SK-N-SH treated with all-trans-retinoic acid at 6 μM for 48 hours (cell line): ENCODE results near the gene BIN1.

Experiments used
- PATZ1 ChIP-seq: fragments of 250-450 bp; sonication (Bioruptor Pico); IDR thresholded peaks from 2 replicates; pipeline ENCODE4 v1.8.0; 2020; ENCODE audit warnings: mild to moderate bottlenecking, moderate library complexity, borderline replicate concordance
- POU6F1 ChIP-seq: fragments of 250-450 bp; sonication (Bioruptor Pico); IDR thresholded peaks from 2 replicates; pipeline ENCODE4 v1.8.0; 2021; ENCODE audit warnings: low read depth, mild to moderate bottlenecking, moderate library complexity, borderline replicate concordance
- ZC3H10 ChIP-seq: fragments of 250-450 bp; sonication (Bioruptor Pico); IDR thresholded peaks from 2 replicates; pipeline ENCODE4 v1.5.1; 2021; ENCODE audit warnings: mild to moderate bottlenecking, moderate library complexity
- ZFP3 ChIP-seq: fragments of 250-450 bp; sonication (Bioruptor Pico); IDR thresholded peaks from 2 replicates; pipeline ENCODE4 v1.5.0; 2020; ENCODE audit warnings: mild to moderate bottlenecking, moderate library complexity
- ZNF8 ChIP-seq: fragments of 450-650 bp; formaldehyde crosslinking; IDR thresholded peaks from 2 replicates; pipeline ENCODE4 v1.5.0; 2020; ENCODE audit warnings: mild to moderate bottlenecking, moderate library complexity

- TF ChIP-seq ZFP3 (CRISPR knock-in tag) (no peak), ZNF8 (CRISPR knock-in tag) (no peak), ZC3H10 (no peak), PATZ1 (CRISPR knock-in tag) (no peak), POU6F1 (CRISPR knock-in tag) (no peak)
These were observed 21.5 kb upstream of the BIN1 start for GRCh38 chr2:127128445-127128904.
